Muscle layer of colon (tissue), 2 donors: ENCODE data around the gene WDR44.
"Not testable (repeated sequence)": the region's sequence is repeated elsewhere in the genome, so short reads cannot be mapped to it uniquely, and the experiment has no call there.

ENCODE experiments used
- H3K27ac ChIP-seq: one replicate; pipeline ENCODE4 v1.7.0; 2013; ENCODE audit warnings: low read depth, mild to moderate bottlenecking, low read length, moderate library complexity
- H3K27me3 ChIP-seq, 2 donors: one replicate each; pipeline ENCODE4 v1.7.0; 2013; ENCODE audit warnings: low read length in 2 of 2, mild to moderate bottlenecking in 2 of 2; ENCODE audit not compliant: insufficient read depth in 2 of 2, control insufficient read depth in 1 of 2
- H3K36me3 ChIP-seq: one replicate; pipeline ENCODE4 v1.7.0; 2013; ENCODE audit warnings: mild to moderate bottlenecking, low read length; ENCODE audit not compliant: insufficient read depth
- H3K4me1 ChIP-seq: one replicate; pipeline ENCODE4 v1.7.0; 2013; ENCODE audit warnings: mild to moderate bottlenecking, low read length; ENCODE audit not compliant: insufficient read depth
- H3K4me3 ChIP-seq, 2 donors: one replicate each; pipeline ENCODE4 v1.7.0; 2013; ENCODE audit warnings: low read length in 2 of 2, low read depth in 1 of 2, mild to moderate bottlenecking in 1 of 2, moderate library complexity in 1 of 2
- H3K9ac ChIP-seq: one replicate; pipeline ENCODE4 v1.7.0; 2013; ENCODE audit warnings: low read length
- H3K9me3 ChIP-seq: one replicate; pipeline ENCODE4 v1.7.0; 2013; ENCODE audit warnings: mild to moderate bottlenecking, low read length
- donor health status: abdominal sarcoma.
- donor health status: Adenocarcinoma of cecum.

Gene WDR44

DNA sequence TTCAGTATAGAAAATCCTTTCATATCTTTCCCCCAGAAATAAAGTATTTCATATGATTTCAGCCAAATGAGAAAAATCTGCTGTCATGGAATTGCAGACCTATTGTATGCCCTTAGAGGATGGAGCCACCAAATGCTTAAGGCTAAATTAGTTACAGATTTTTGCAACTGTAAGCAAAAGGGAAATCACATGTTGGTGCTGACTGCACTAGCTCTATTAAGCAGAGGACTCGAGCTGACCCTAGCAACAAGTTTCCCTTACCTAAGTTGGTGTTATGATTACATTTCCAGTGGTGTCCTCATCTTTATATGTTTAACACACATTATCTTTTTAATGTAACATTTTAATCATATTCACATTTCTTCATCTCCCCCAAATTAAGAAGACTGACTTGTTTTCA, 91.4 kb downstream of the WDR44 start:
- Histone ChIP-seq H3K4me3 (no peak overlapping the region), H3K27me3 (peaks cover 0 to 4% of the 10 kb centered on the region in 2 donors), H3K9ac (no peak overlapping the region), H3K4me1 (no peaks in the 10 kb centered on the region), H3K27ac (no peak overlapping the region), H3K9me3 (no peaks in the 10 kb centered on the region), H3K36me3 (no peaks in the 10 kb centered on the region)

GRCh38 chrX:118448273-118448783, 102.4 kb downstream of the WDR44 start:
- H3K4me3 ChIP-seq: no peak overlapping the region
- H3K9ac ChIP-seq: no peak overlapping the region
- H3K27ac ChIP-seq: no peak overlapping the region
- H3K9me3 ChIP-seq: no peaks in the 10 kb centered on the region
- H3K36me3 ChIP-seq: no peaks in the 10 kb centered on the region
- H3K4me1 ChIP-seq: no peaks in the 10 kb centered on the region
- H3K27me3 ChIP-seq: no peaks in the 10 kb centered on the region

GRCh38 chrX:118455013-118455412, 109.1 kb downstream of the WDR44 start:
- no peak overlapping the region for H3K9ac ChIP-seq
- H3K27ac ChIP-seq: no peak overlapping the region
- no peak overlapping the region for H3K4me3 ChIP-seq
- no peaks in the 10 kb centered on the region for H3K9me3 ChIP-seq
- H3K4me1 ChIP-seq: no peaks in the 10 kb centered on the region
- no peaks in the 10 kb centered on the region for H3K27me3 ChIP-seq
- no peaks in the 10 kb centered on the region for H3K36me3 ChIP-seq

DNA sequence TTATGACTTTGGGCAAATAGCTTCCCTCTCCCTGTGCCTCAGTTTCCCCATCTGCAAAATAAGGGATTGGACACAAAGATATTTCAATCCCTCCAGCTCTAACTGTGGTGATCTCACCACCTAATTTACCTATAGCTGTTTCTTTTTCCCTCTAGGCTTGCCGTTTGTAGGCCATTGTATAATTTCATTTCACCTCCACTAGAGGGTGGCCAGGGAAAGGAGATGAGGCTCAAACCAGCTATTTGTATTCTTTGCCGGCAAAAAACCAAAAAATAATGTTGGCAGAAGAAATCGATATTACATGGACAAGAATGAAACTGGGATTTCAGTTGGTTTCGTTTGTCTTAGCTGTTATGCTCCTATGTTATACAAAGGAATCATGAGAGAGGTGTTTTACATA, 113.6 kb downstream of the WDR44 start:
- H3K4me3 ChIP-seq: no peak overlapping the region
- H3K36me3 ChIP-seq: no peaks in the 10 kb centered on the region
- no peaks in the 10 kb centered on the region for H3K27me3 ChIP-seq
- H3K9me3 ChIP-seq: no peaks in the 10 kb centered on the region
- H3K27ac ChIP-seq: no peak overlapping the region
- H3K4me1 ChIP-seq: no peaks in the 10 kb centered on the region
- H3K9ac ChIP-seq: no peak overlapping the region

- Histone ChIP-seq H3K4me3 (no peak overlapping the region), H3K36me3 (no peaks in the 10 kb centered on the region), H3K9me3 (no peaks in the 10 kb centered on the region), H3K4me1 (no peaks in the 10 kb centered on the region), H3K27ac (no peak overlapping the region), H3K27me3 (no peaks in the 10 kb centered on the region), H3K9ac (no peak overlapping the region)
Measured at GRCh38 chrX:118464501-118464900, 118.6 kb downstream of the WDR44 start.

- no peak overlapping the region for H3K4me3 ChIP-seq
- H3K9me3 ChIP-seq: no peaks in the 10 kb centered on the region
- H3K36me3 ChIP-seq: no peaks in the 10 kb centered on the region
- H3K27me3 ChIP-seq: no peaks in the 10 kb centered on the region
- H3K9ac ChIP-seq: no peak overlapping the region
- no peaks in the 10 kb centered on the region for H3K4me1 ChIP-seq
- H3K27ac ChIP-seq: no peak overlapping the region
Measured at GRCh38 chrX:118468122-118468521, 122.2 kb downstream of the WDR44 start.

DNA sequence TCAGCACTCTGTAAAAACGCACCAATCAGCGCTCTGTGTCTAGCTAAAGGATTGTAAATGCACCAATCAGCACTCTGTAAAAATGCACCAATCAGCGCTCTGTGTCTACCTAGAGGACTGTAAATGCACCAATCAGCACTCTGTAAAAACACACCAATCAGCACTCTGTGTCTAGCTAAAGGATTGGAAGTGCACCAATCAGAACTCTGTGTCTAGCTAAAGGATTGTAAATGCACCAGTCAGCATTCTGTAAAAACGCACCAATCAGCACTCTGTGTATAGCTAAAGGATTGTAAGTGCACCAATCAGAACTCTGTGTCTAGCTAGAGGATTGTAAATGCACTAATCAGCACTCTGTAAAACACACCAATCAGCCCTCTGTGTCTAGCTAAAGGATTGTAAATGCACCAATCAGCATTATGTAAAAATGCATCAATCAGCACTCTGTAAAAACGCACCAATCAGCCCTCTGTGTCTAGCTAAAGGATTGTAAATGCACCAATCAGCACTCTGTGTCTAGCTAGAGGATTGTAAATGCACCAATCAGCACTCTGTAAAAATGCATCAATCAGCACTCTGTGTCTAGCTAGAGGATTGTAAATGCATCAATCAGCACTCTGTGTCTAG, 124.9 kb downstream of the WDR44 start:
- not testable (repeated sequence) for H3K9me3 ChIP-seq, H3K9ac ChIP-seq, H3K4me3 ChIP-seq, H3K4me1 ChIP-seq, H3K27me3 ChIP-seq, H3K36me3 ChIP-seq, H3K27ac ChIP-seq

DNA sequence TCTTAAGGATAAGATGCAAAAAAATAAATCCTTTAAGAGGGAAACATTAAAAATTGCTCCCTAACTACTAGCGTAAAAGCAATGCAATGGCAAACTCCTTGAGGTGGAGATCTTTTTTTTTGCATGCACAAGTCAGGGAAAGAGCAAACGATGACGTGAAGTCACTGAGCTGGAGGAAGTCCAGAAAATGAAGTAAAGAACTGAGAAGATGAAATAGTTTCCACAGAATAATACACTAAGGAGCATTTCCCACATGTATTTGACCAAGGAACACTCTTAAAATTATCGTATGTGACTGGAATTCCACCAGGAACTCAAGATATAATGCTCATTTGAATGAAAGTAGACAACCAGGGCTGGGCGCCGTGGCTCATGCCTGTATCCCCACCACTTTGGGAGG, 128.7 kb downstream of the WDR44 start:
- no peaks in the 10 kb centered on the region for H3K27me3 ChIP-seq
- no peak overlapping the region for H3K4me3 ChIP-seq
- H3K36me3 ChIP-seq: no peaks in the 10 kb centered on the region
- H3K9me3 ChIP-seq: no peaks in the 10 kb centered on the region
- no peak overlapping the region for H3K27ac ChIP-seq
- H3K9ac ChIP-seq: no peak overlapping the region
- H3K4me1 ChIP-seq: no peaks in the 10 kb centered on the region

GRCh38 chrX:118475903-118476302, 130.0 kb downstream of the WDR44 start:
- Histone ChIP-seq H3K36me3 (no peaks in the 10 kb centered on the region), H3K27me3 (no peaks in the 10 kb centered on the region), H3K9me3 (no peaks in the 10 kb centered on the region), H3K4me3 (no peak overlapping the region), H3K27ac (no peak overlapping the region), H3K4me1 (no peaks in the 10 kb centered on the region), H3K9ac (no peak overlapping the region)

DNA sequence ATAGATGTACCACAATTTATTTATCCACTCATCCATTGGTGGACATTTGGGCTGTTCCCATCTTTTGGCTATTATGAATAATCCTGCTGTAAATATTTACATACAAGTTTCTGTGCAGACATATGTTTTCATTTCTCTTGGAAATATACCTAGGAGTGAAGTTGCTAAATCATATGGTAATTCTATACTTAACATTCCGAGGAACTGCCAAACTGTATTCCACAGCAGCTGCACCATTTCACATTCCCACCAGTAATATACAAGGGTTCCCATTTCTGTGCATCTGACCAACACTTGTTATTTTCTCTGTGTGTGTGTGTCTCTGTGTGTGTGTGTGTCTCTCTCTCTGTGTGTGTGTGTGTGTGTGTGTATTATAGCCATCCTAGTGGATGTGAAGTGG, 134.3 kb downstream of the WDR44 start:
- Histone ChIP-seq H3K27me3 (no peaks in the 10 kb centered on the region), H3K36me3 (no peaks in the 10 kb centered on the region), H3K9ac (no peak overlapping the region), H3K27ac (no peak overlapping the region), H3K4me1 (no peaks in the 10 kb centered on the region), H3K9me3 (no peaks in the 10 kb centered on the region), H3K4me3 (no peak overlapping the region)

DNA sequence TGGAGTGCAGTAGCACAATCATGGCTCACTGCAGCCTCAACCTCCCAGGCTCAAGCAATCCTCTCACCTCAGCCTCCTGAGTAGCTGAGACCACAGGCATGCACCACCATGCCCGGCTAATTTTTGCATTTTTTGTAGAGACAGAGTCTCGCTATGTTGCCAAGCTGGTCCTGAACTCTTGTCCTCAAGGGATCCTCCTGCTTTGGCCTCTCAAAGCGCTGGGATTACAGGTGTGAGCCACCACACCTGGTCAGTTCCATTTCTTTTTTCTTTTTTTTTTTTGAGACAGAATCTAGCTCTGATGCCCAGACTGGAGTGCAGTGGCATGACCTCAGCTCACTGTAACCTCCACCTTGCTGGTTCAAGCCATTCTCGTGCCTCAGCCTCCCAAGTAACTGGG, 136.5 kb downstream of the WDR44 start:
- H3K27me3 ChIP-seq, H3K4me1 ChIP-seq, H3K36me3 ChIP-seq, H3K27ac ChIP-seq, H3K4me3 ChIP-seq, H3K9ac ChIP-seq, H3K9me3 ChIP-seq: not testable (repeated sequence)

DNA sequence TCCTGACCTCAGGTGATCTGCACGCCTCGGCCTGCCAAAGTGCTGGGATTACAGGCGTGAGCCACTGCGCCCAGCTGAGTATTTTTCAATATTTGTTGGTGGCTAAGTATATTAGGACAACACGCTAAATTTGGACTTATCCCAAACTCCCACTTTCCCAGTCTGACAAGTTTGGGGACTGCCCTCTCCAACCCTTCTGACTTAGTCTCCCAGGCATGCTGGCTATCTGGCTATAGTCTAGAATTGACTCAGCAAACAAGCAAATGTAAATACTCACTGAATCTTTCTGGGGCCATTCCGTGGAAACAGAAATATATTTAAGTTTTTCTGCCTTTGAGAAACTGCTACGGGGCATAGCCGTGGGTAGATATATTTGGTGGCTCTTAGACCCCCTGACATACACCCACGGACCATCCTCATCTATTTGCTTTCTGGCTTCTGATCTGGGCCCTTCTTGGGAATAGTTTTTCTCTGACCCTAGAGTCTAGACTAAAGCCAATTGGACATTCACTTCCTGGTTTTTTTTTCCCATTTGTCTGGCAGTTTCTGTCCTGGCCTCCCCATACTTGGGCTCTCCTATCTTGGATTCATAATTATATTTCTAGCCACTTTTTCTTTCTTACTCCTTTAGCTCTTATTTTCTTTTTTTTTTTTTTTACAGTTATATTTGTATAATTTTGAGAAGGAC, 138.5 kb downstream of the WDR44 start:
- no peaks in the 10 kb centered on the region for H3K4me1 ChIP-seq
- no peak overlapping the region for H3K4me3 ChIP-seq
- H3K9me3 ChIP-seq: no peaks in the 10 kb centered on the region
- no peaks in the 10 kb centered on the region for H3K27me3 ChIP-seq
- H3K27ac ChIP-seq: no peak overlapping the region
- H3K9ac ChIP-seq: no peak overlapping the region
- no peaks in the 10 kb centered on the region for H3K36me3 ChIP-seq
